Activated T-helper 9 cell treated with anti-CD3 and anti-CD28 coated beads, Interleukin-2, amount 50 U/mL, for 16 hours (primary cell): ENCODE data around the gene MAPT.

Experiments
- DNase-seq: peaks from one replicate; pipeline ENCODE4 v3.0.0-alpha.2; 2020; ENCODE audit warnings: low read depth

The MAPT gene

DNA sequence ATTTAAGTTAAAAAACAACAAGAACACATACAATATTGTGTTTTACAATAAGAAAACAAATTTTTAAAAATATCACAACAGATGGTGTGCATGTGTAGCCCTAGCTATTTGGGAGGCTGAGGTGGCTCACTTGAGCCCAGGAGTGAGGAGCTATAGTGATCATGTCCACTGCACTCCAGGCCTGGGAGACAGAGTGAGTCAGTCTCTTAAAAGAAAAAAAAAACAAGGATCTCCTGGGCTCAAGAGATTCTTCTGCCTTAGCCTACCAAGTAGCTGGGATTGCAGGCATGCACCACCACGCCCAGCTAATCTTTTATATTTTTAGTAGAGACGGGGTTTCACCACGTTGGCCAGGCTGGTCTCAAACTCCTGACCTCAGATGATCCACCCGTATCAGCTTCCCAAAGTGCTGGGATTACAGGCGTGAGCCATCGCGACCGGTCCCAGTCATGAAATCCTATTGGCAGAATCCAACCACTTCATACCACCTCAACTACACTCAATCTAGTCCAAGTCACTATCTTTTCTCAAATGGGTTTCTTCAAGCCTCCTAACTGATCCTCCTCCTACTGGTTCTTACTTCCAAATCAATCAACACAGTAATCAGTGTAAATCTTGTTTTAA is 159.7 kb downstream of the MAPT start:
- DNase-seq: no peak

DNA sequence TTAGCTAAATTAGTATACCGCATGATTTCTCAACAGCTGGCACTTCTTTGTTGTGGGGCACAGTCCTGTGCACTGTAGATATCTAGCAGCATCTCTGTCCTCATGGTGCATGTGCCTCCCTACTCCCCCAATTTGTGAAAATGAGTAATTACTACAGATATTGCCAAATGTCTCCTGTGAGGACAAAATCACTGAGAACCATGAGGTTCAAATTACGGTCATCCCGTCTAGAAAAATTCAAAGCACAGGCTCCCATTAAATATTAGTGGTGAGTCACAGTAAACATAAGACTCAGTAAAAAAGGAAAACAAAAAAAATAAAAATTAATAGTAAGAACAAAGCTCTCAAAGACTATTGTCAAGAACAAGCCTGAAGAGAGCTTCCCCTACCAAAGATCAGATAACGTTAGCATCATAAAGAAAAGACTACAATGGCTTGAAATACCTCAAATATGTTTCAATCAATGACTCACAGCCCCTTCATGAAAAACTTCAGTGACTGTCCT is 162.5 kb downstream of the MAPT start:
- DNase-seq: no peak

DNA sequence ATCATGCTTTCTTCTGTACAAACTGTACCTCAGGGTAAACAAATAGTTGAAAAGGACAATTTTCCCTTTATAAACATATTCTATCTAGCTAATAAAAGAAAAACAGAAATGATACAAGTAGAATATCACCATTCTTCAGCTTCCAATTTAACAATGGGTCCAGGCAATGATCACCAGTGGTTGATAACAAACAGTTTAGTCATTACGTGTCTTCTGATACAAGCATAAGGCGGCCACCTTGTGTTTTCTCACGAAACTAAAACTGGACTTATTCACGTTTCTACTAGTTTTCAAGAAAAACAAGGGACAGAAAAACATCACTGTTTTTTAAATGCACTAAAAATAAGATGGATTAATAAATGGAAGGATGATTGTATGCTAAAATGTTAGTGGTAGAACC is 163.0 kb downstream of the MAPT start:
- DNase-seq: no peak

DNA sequence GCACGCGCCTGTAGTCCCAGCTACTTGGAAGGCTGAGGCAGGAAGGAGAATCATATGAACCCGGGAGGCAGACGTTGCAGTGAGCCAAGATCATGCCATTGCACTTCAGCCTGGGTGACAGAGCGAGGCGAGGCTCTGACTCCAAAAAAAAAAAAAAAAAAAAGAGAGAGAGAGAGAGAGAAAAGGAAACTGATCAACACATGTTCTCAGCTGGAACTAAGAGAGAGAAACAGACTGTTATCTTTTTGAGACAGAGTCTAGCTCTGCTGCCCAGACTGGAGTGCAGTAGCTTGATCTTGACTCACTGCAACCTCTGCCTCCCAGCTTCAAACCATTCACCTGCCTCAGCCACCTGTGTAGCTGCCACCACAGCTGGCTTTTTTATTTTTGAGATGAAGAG is 165.1 kb downstream of the MAPT start:
- DNase-seq: no peak

DNA sequence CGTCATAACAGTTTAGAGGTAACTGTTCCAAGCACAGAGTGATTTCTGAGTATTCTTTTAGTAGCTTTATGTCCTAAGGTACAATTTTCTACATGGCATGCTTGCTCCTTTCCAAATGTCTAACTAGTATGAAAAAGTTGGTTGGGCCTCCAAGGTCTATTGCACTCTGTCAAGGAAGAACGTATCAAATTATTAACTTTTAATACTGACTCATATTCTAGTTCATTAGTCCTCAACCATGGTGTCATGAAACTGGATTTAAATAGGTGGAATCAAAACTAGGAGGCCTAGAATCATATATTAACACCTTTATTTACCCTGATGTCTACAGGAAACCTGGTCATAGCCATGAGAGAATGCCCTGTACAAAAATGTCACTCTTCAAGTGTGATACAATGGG is 166.1 kb downstream of the MAPT start:
- DNase-seq: no peak

DNA sequence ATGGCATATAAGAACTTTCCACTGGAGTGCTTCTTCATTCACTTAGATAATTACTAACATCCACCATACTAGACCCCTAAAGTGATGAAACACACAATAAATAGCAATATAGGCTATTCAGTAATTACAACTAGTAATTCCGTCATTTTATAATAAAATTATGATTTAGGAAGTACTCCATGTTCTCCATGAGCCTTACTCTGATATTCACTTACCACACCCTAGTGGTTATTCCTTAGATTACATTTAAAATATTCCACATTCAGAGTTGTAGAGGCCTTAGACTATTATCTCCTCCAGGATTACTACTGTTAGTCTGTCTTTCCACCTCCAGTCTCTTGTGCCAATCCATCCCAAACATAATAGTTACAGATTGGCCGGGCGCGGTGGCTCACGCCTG is 167.1 kb downstream of the MAPT start:
- no peak for DNase-seq

GRCh38 chr17:46063241-46063640 is 168.9 kb downstream of the MAPT start:
- no peak for DNase-seq

DNA sequence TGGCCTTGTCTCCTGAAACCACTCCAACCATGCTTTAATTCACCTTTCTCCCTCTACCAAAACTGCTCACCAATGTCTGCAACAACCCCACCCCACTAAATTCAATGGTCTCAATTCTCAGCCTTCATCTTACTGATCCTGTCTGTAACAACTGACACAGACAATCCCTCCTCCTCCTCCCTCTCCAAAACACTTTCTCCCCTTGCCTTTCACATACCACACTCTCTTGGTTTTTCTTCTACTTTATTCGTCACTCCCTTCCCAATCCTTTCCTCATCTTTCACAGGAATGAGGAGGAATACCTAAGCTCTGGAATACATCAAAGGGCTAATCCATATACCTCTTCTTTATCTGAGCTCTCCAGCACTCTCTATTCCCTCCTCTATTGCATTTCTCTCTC is 170.1 kb downstream of the MAPT start:
- no peak for DNase-seq

DNA sequence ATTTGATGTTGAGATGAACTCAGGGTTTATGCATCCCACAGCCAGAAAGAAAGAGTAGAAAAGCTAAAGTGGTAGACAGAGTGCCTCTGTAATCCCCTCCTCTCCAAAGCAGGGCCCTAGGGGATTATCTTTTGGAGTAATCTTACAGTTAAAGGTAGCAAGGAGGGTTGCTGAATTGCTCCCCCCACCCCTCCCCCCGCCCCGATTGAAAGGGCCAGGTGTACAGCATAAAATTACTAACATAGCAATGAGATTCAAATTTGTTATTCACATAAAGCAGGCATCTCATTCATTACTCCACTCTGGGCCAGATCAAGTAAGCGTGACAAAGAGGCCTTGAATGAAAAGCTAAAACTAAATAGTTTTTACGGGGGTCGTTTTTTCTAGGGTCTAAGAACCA is 177.4 kb downstream of the MAPT start:
- DNase-seq: no peak

DNA sequence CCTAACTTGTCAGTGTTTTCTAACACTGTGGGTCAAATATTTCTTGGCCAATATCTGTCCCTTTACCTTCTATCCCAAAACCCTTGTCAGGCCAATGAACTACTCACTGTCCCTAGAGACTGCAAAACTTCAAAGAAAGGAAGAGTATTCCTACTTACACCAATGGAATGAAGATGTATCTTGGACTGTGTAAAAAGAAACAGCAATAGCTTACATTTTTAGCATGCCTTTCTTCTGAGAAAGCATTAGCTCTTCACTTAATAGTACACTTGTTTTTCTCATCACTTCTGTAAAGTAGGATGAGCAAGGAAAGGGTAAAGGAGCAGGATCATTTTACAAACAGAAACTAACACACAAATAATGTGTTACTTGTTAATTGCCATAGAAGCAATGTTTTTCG is 178.6 kb downstream of the MAPT start:
- DNase-seq: no peak

DNA sequence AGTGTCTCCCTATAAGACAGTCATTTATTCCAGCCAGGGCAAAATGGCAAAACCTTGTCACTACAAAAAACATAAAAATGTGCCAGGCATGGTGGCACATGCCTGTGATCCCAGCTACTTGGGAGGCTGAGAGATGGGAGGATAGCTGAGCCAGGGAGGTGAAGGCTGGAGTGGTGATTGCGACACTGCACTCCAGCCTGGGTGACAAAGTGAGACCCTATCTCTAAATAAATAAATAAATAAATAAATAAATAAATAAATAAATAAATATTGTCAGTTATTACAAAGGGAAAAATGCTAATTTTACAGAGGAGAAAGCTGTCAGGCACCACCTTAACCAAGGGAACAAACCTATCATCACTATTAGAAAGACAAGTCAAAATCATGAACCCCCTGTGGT is 180.2 kb downstream of the MAPT start:
- no peak for DNase-seq
